Measurements from ENCODE around the gene TCF15.

- TF ChIP-seq, protein P1, sequence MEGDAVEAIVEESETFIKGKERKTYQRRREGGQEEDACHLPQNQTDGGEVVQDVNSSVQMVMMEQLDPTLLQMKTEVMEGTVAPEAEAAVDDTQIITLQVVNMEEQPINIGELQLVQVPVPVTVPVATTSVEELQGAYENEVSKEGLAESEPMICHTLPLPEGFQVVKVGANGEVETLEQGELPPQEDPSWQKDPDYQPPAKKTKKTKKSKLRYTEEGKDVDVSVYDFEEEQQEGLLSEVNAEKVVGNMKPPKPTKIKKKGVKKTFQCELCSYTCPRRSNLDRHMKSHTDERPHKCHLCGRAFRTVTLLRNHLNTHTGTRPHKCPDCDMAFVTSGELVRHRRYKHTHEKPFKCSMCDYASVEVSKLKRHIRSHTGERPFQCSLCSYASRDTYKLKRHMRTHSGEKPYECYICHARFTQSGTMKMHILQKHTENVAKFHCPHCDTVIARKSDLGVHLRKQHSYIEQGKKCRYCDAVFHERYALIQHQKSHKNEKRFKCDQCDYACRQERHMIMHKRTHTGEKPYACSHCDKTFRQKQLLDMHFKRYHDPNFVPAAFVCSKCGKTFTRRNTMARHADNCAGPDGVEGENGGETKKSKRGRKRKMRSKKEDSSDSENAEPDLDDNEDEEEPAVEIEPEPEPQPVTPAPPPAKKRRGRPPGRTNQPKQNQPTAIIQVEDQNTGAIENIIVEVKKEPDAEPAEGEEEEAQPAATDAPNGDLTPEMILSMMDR (IDR thresholded peaks at IDR 0.05 in 8 of 11, conservative IDR thresholded peaks at IDR 0.05 in 3 of 11) = no peak
- TF ChIP-seq POLR2A (IDR thresholded peaks at IDR 0.05) (no peak), POLR2AphosphoS5 (IDR thresholded peaks at IDR 0.05) (no peak)
These were observed 10.1 kb upstream of the TCF15 start for GRCh38 chr20:620246-620645.
